Stimulated activated CD4-positive, alpha-beta T cell treated with anti-CD3 and anti-CD28 coated beads, Interleukin-2, amount 100 ng/mL, for 48 hours (primary cell): Measurements from ENCODE around the gene TPRG1.

Source experiments
- DNase-seq, 2 donors: peaks; one replicate each; pipeline ENCODE4 v3.0.0-alpha.2; 2020

TPRG1 gene

GRCh38 chr3:189233225-189233858, 61.6 kb downstream of the TPRG1 start:
- DNase-seq: peak; percentile 3 to 14

GRCh38 chr3:189235214-189235613, 63.4 kb downstream of the TPRG1 start:
- no peak for DNase-seq

- DNase-seq: no peak
Observed at GRCh38 chr3:189236352-189236751, 64.6 kb downstream of the TPRG1 start.

GRCh38 chr3:189237526-189237925, 65.8 kb downstream of the TPRG1 start:
- no peak for DNase-seq

- no peak for DNase-seq
Observed at GRCh38 chr3:189238071-189238470, 66.3 kb downstream of the TPRG1 start.

- DNase-seq: no peak
Observed at GRCh38 chr3:189239616-189240015, 67.8 kb downstream of the TPRG1 start.

- DNase-seq: no peak
Observed at GRCh38 chr3:189249987-189250386, 78.2 kb downstream of the TPRG1 start.

GRCh38 chr3:189258261-189258660, 86.5 kb downstream of the TPRG1 start:
- DNase-seq: no peak

GRCh38 chr3:189260556-189261493, 89.1 kb downstream of the TPRG1 start:
- DNase-seq: no peak

GRCh38 chr3:189262746-189263145, 91.0 kb downstream of the TPRG1 start:
- no peak for DNase-seq

GRCh38 chr3:189267981-189268613, 96.3 kb downstream of the TPRG1 start:
- no peak for DNase-seq

- no peak for DNase-seq
Observed at GRCh38 chr3:189269365-189269764, 97.6 kb downstream of the TPRG1 start.

- DNase-seq: peak in 1 of 2 donors; percentile 16
Observed at GRCh38 chr3:189270248-189270832, 98.6 kb downstream of the TPRG1 start.

- DNase-seq: no peak
Observed at GRCh38 chr3:189272500-189273119, 100.8 kb downstream of the TPRG1 start.

GRCh38 chr3:189273736-189274135, 102.0 kb downstream of the TPRG1 start:
- no peak for DNase-seq

- no peak for DNase-seq
Observed at GRCh38 chr3:189275182-189275581, 103.4 kb downstream of the TPRG1 start.

GRCh38 chr3:189275852-189276251, 104.1 kb downstream of the TPRG1 start:
- no peak for DNase-seq

- no peak for DNase-seq
Observed at GRCh38 chr3:189276444-189277219, 104.9 kb downstream of the TPRG1 start.

- DNase-seq: no peak
Observed at GRCh38 chr3:189277711-189278110, 105.9 kb downstream of the TPRG1 start.

GRCh38 chr3:189278221-189278620, 106.5 kb downstream of the TPRG1 start:
- no peak for DNase-seq

- no peak for DNase-seq
Observed at GRCh38 chr3:189282189-189282588, 110.4 kb downstream of the TPRG1 start.

- DNase-seq: no peak
Observed at GRCh38 chr3:189282741-189283140, 111.0 kb downstream of the TPRG1 start.
